Smooth muscle cell (in vitro differentiated cells): Measurements from ENCODE around the gene ZBTB37. TPM values are rescaled to one million over a fixed set of nuclear protein-coding genes. Genes with fewer than 3 reads are reported as not detected.

Experiments used
- DNase-seq: peaks from one replicate; lab custom pipeline; 2025; ENCODE audit not compliant: unreplicated experiment; lab: John Stamatoyannopoulos, UW
- H2AFZ ChIP-seq: fragments of 200-600 bp; sonication (generic); 2 replicates; pipeline ENCODE4 v1.6.0; 2016; ENCODE audit warnings: antibody characterized with exemption, low read depth, mild to moderate bottlenecking
- H3F3A ChIP-seq: fragments of 200-600 bp; sonication (generic); 2 replicates; pipeline ENCODE4 v1.6.0; 2017; ENCODE audit warnings: antibody characterized with exemption, low read depth
- H3K27ac ChIP-seq: fragments of 200-600 bp; sonication (generic); 2 replicates; pipeline ENCODE4 v1.5.1; 2016; ENCODE audit warnings: low read depth, mild to moderate bottlenecking
- H3K27me3 ChIP-seq: fragments of 200-600 bp; sonication (generic); 2 replicates; pipeline ENCODE4 v1.6.1; 2016; ENCODE audit warnings: low read depth, mild to moderate bottlenecking
- H3K36me3 ChIP-seq: fragments of 200-600 bp; sonication (generic); 2 replicates; pipeline ENCODE4 v1.5.1; 2016; ENCODE audit warnings: low read depth
- H3K4me1 ChIP-seq: fragments of 200-600 bp; sonication (generic); 2 replicates; pipeline ENCODE4 v1.5.1; 2016; ENCODE audit warnings: low read depth
- H3K4me2 ChIP-seq: fragments of 200-600 bp; sonication (generic); 2 replicates; pipeline ENCODE4 v1.6.0; 2016; ENCODE audit warnings: mild to moderate bottlenecking
- H3K4me3 ChIP-seq: fragments of 200-600 bp; sonication (generic); 2 replicates; pipeline ENCODE4 v1.5.1; 2016; ENCODE audit warnings: mild to moderate bottlenecking
- H3K79me2 ChIP-seq: fragments of 200-600 bp; sonication (generic); 2 replicates; pipeline ENCODE4 v1.6.0; 2016; ENCODE audit warnings: low read depth, mild to moderate bottlenecking
- H3K9ac ChIP-seq: fragments of 200-600 bp; sonication (generic); 2 replicates; pipeline ENCODE4 v1.6.0; 2016; ENCODE audit warnings: low read depth
- H3K9me3 ChIP-seq: fragments of 200-600 bp; sonication (generic); replicated peaks from 2 replicates; pipeline ENCODE4 v1.5.1; 2016; ENCODE audit warnings: low read depth
- H4K20me1 ChIP-seq: fragments of 200-600 bp; sonication (generic); 2 replicates; pipeline ENCODE4 v1.6.0; 2016; ENCODE audit warnings: low read depth
- CTCF ChIP-seq: fragments of 200-600 bp; sonication (generic); IDR thresholded peaks from 2 replicates; pipeline ENCODE4 v1.5.1; 2017; ENCODE audit warnings: borderline replicate concordance, mild to moderate bottlenecking, antibody characterized with exemption; ENCODE audit not compliant: insufficient read depth, poor library complexity, severe bottlenecking
- WGBS: methylation state at CpG from one replicate; pipeline ENCODE4 v1.1.7; 2016; ENCODE audit warnings: low lambda C conversion rate; 5-methylcytosine and 5-hydroxymethylcytosine counted together
- polyA plus RNA-seq: library from polyadenylated mRNA; unstranded; fragments of >200 nt; fragmentation: Nextera tagmentation; extraction: Ambion mirVana; gene quantifications from 2 replicates; pipeline ENCODE4 v1.2.1, GENCODE V29; 2016
- total RNA-seq: library from RNA; depleted of rRNA; stranded (reverse); fragments of >200 nt; gene quantifications from 2 replicates; pipeline ENCODE4 v1.2.3, GENCODE V29; 2014

Gene ZBTB37
- 6.6 and 9.1 TPM in 2 replicates for total RNA-seq
- polyA plus RNA-seq = 0.77 and 0.98 TPM in 2 replicates

GRCh38 chr1:173868266-173869020 lies at the start of gene ZBTB37:
ZBTB37 (plus strand) TSS chr1:173868380; CDS start chr1:173870226, 1,846 bp downstream.
- Histone ChIP-seq H3K9ac (peak within 1 kb of the TSS; percentile 64), H3K4me1 (peaks cover 32% of the 10 kb centered on the region), H3K27ac (peak within 1 kb of the TSS; percentile 67), H3K36me3 (peaks cover 21% of the 10 kb centered on the region), H2AFZ (peak within 1 kb of the TSS; percentile 86), H3F3A (peaks cover 33% of the 10 kb centered on the region), H3K27me3 (no peaks in the 10 kb centered on the region), H3K79me2 (peaks cover 42% of the 10 kb centered on the region), H3K4me3 (peak within 1 kb of the TSS; percentile 65), H4K20me1 (peaks cover 42% of the 10 kb centered on the region), H3K4me2 (peak within 1 kb of the TSS; percentile 90), H3K9me3 (no peaks in the 10 kb centered on the region)
- under 1% methylated on average over 25 of the region's 53 CpGs for WGBS
- no peak for TF ChIP-seq CTCF
- peak; percentile 88 for DNase-seq

- no peaks in the 10 kb centered on the region for H3F3A ChIP-seq
- WGBS = 100% methylated on average over 1 of the region's 1 CpG
- no peaks in the 10 kb centered on the region for H3K36me3 ChIP-seq
- no peak overlapping the region for H3K4me2 ChIP-seq
- H4K20me1 ChIP-seq = no peaks in the 10 kb centered on the region
- H2AFZ ChIP-seq = no peak overlapping the region
- no peak overlapping the region for H3K9ac ChIP-seq
- H3K27ac ChIP-seq = no peak overlapping the region
- peaks cover 12% of the 10 kb centered on the region for H3K4me1 ChIP-seq
- no peak overlapping the region for H3K4me3 ChIP-seq
- TF ChIP-seq CTCF = no peak
- no peaks in the 10 kb centered on the region for H3K9me3 ChIP-seq
- no peak for DNase-seq
- H3K79me2 ChIP-seq = peaks cover 84% of the 10 kb centered on the region
- H3K27me3 ChIP-seq = no peaks in the 10 kb centered on the region
Observed at GRCh38 chr1:173818459-173818858, 49.7 kb upstream of the ZBTB37 start.

- WGBS = 98% methylated on average over 4 of the region's 4 CpGs
- no peaks in the 10 kb centered on the region for H3K36me3 ChIP-seq
- no peak for TF ChIP-seq CTCF
Observed at GRCh38 chr1:173821680-173822079, 46.5 kb upstream of the ZBTB37 start.

GRCh38 chr1:173823781-173824314 lies 44.3 kb upstream of the ZBTB37 start:
- H3F3A ChIP-seq = no peaks in the 10 kb centered on the region
- H3K4me2 ChIP-seq = peak overlapping the region; percentile 92
- no peak for DNase-seq
- H3K9me3 ChIP-seq = no peaks in the 10 kb centered on the region
- H3K9ac ChIP-seq = peak overlapping the region; percentile 87
- no peak for TF ChIP-seq CTCF
- H2AFZ ChIP-seq = peak overlapping the region; percentile 91
- peak overlapping the region; percentile 90 for H3K4me3 ChIP-seq
- no peaks in the 10 kb centered on the region for H3K36me3 ChIP-seq
- H4K20me1 ChIP-seq = no peaks in the 10 kb centered on the region
- peak overlapping the region; percentile 92 for H3K27ac ChIP-seq
- no peaks in the 10 kb centered on the region for H3K27me3 ChIP-seq
- peaks cover 16% of the 10 kb centered on the region for H3K4me1 ChIP-seq
- under 1% methylated on average over 25 of the region's 25 CpGs for WGBS
- H3K79me2 ChIP-seq = peaks cover 49% of the 10 kb centered on the region

More at GRCh38 chr1:173821680-173822079, 46.5 kb upstream of the ZBTB37 start:
- H3K27me3 ChIP-seq = no peaks in the 10 kb centered on the region
- no peaks in the 10 kb centered on the region for H3F3A ChIP-seq
- DNase-seq = no peak
- no peaks in the 10 kb centered on the region for H4K20me1 ChIP-seq
- H2AFZ ChIP-seq = no peak overlapping the region
- peaks cover 12% of the 10 kb centered on the region for H3K4me1 ChIP-seq
- no peak overlapping the region for H3K4me2 ChIP-seq
- H3K9me3 ChIP-seq = no peaks in the 10 kb centered on the region
- H3K4me3 ChIP-seq = no peak overlapping the region
- H3K9ac ChIP-seq = no peak overlapping the region
- H3K79me2 ChIP-seq = peaks cover 66% of the 10 kb centered on the region
- no peak overlapping the region for H3K27ac ChIP-seq
